Neutrophil (primary cell): ENCODE results near the gene IL17RC.
"Not testable (repeated sequence)": the region's sequence is repeated elsewhere in the genome, so short reads cannot be mapped to it uniquely, and the experiment has no call there.

ENCODE experiments used
- H3K27ac ChIP-seq: fragments of 200-600 bp; sonication (generic); 2 replicates; pipeline ENCODE4 v1.5.1; 2016; ENCODE audit warnings: mild to moderate bottlenecking, moderate library complexity
- H3K27me3 ChIP-seq: fragments of 200-600 bp; sonication (generic); 2 replicates; pipeline ENCODE4 v1.6.0; 2016; ENCODE audit warnings: mild to moderate bottlenecking
- H3K36me3 ChIP-seq: fragments of 200-600 bp; sonication (generic); 2 replicates; pipeline ENCODE4 v1.5.1; 2017
- H3K4me1 ChIP-seq, 2 experiments: fragments of 200-600 bp in 1 of 2; sonication (generic) in 1 of 2; 1 replicate in 1 of 2; 2 replicates in 1 of 2; pipeline versions ENCODE4 v1.5.1 to v1.6.1; 2013 to 2016; ENCODE audit warnings: low read depth in 1 of 2, low read length in 1 of 2, mild to moderate bottlenecking in 1 of 2, moderate library complexity in 1 of 2; ENCODE audit not compliant: control insufficient read depth in 1 of 2, insufficient read depth in 1 of 2
- H3K4me3 ChIP-seq, 2 experiments: fragments of 200-600 bp in 1 of 2; sonication (generic) in 1 of 2; 1 replicate in 1 of 2; 2 replicates in 1 of 2; pipeline ENCODE4 v1.5.1; 2013 to 2016; ENCODE audit warnings: low read depth in 1 of 2, low read length in 1 of 2, mild to moderate bottlenecking in 1 of 2, moderate library complexity in 1 of 2
- H3K9me3 ChIP-seq: fragments of 200-600 bp; sonication (generic); 2 replicates; pipeline ENCODE4 v1.5.1; 2016
- CTCF ChIP-seq: fragments of 200-600 bp; sonication (generic); IDR thresholded peaks from 2 replicates; pipeline ENCODE4 v1.5.1; 2016; ENCODE audit warnings: antibody characterized with exemption

Gene IL17RC

GRCh38 chr3:9889405-9889804 lies 27.5 kb upstream of the IL17RC start:
- H3K4me3 ChIP-seq, result no peak overlapping the region
- H3K4me1 ChIP-seq, result peaks cover 10 to 16% of the 10 kb centered on the region in 2 experiments
- no peaks in the 10 kb centered on the region for H3K27me3 ChIP-seq
- no peak overlapping the region for H3K27ac ChIP-seq
- H3K36me3 ChIP-seq, result peaks cover 12% of the 10 kb centered on the region
- TF ChIP-seq CTCF, result no peak
- H3K9me3 ChIP-seq, result no peaks in the 10 kb centered on the region

GRCh38 chr3:9890249-9891071 lies 26.4 kb upstream of the IL17RC start, which contains the start of gene JAGN1:
JAGN1 (plus strand) TSS chr3:9890610; CDS start chr3:9890723, 113 bp downstream.
- Histone ChIP-seq H3K27me3 (no peaks in the 10 kb centered on the region), H3K4me1 (peaks cover 10 to 16% of the 10 kb centered on the region in 2 experiments), H3K4me3 (peak within 1 kb of the TSS; percentile 92 to 99), H3K27ac (peak within 1 kb of the TSS; percentile 86), H3K9me3 (no peaks in the 10 kb centered on the region), H3K36me3 (peaks cover 12% of the 10 kb centered on the region)
- TF ChIP-seq CTCF, result no peak

GRCh38 chr3:9891072-9891622 lies 25.8 kb upstream of the IL17RC start:
- Histone ChIP-seq H3K4me3 (peak overlapping the region; percentile 92 to 99), H3K4me1 (peaks cover 10 to 16% of the 10 kb centered on the region in 2 experiments), H3K27ac (peak overlapping the region; percentile 86), H3K27me3 (no peaks in the 10 kb centered on the region), H3K9me3 (no peaks in the 10 kb centered on the region), H3K36me3 (peaks cover 12% of the 10 kb centered on the region)
- no peak for TF ChIP-seq CTCF

- Histone ChIP-seq H3K27ac (no peak overlapping the region), H3K27me3 (no peaks in the 10 kb centered on the region), H3K4me1 (peaks cover 10 to 16% of the 10 kb centered on the region in 2 experiments), H3K9me3 (no peaks in the 10 kb centered on the region), H3K36me3 (peaks cover 12% of the 10 kb centered on the region), H3K4me3 (no peak overlapping the region)
- TF ChIP-seq CTCF, result no peak
Observed at GRCh38 chr3:9893739-9894138, 23.2 kb upstream of the IL17RC start.

GRCh38 chr3:9895715-9896114 lies 21.2 kb upstream of the IL17RC start:
- peaks cover 5 to 12% of the 10 kb centered on the region in 2 experiments for H3K4me1 ChIP-seq
- not testable (repeated sequence) for H3K9me3 ChIP-seq, H3K27ac ChIP-seq, H3K27me3 ChIP-seq, H3K4me3 ChIP-seq
- peaks cover 12% of the 10 kb centered on the region for H3K36me3 ChIP-seq

- H3K27me3 ChIP-seq, H3K9me3 ChIP-seq, H3K4me1 ChIP-seq, H3K4me3 ChIP-seq, H3K27ac ChIP-seq: not testable (repeated sequence)
- H3K36me3 ChIP-seq, result peaks cover 12% of the 10 kb centered on the region
Observed at GRCh38 chr3:9896755-9897407, 20.0 kb upstream of the IL17RC start.
